Endometrium (tissue), 2 donors: ENCODE results near the gene TSSK6.
A peak's percentile ranks its signal among the peaks of the same experiment; 100 is the strongest.

ENCODE experiments used
- FAIRE-seq: peaks from 2 replicates; lab custom pipeline; 2012; peaks lifted over from hg19 to GRCh38; lab: Jason Lieb, UNC
- donor health status: control.
- donor health status: control.

TSSK6 gene

DNA sequence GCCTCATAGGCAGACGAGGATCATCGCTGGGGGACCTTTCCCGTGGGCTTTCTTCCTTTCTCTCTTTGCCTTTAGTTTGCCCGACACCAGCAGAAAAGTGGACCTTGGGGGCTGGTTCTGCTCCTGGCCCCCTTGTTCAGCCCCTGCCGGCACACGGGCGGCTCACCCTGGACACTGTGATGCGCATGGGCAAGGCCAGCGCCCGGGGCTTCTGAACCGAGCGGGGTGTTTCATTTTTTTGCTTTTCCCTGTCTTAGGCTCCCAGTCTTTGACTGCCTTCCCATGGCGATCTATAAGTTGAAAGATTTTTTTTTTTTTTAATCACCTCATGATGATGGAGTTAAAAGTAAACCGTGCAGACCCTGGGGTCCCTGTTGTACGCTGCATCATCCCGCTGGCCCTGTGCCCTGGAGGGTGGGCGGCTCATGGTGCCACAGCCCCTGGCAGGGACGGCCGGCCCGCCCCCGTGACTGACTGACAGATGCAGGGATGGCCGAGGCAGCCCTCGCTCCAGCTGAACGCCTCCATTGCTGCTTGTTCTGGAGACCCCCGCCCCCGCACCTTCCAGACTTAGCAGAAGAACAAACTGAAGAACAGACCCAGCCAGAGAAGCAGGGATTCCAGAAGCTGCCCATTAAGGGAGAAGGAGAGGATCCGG, 9.6 kb downstream of the TSSK6 start:
- FAIRE-seq, result no peak

DNA sequence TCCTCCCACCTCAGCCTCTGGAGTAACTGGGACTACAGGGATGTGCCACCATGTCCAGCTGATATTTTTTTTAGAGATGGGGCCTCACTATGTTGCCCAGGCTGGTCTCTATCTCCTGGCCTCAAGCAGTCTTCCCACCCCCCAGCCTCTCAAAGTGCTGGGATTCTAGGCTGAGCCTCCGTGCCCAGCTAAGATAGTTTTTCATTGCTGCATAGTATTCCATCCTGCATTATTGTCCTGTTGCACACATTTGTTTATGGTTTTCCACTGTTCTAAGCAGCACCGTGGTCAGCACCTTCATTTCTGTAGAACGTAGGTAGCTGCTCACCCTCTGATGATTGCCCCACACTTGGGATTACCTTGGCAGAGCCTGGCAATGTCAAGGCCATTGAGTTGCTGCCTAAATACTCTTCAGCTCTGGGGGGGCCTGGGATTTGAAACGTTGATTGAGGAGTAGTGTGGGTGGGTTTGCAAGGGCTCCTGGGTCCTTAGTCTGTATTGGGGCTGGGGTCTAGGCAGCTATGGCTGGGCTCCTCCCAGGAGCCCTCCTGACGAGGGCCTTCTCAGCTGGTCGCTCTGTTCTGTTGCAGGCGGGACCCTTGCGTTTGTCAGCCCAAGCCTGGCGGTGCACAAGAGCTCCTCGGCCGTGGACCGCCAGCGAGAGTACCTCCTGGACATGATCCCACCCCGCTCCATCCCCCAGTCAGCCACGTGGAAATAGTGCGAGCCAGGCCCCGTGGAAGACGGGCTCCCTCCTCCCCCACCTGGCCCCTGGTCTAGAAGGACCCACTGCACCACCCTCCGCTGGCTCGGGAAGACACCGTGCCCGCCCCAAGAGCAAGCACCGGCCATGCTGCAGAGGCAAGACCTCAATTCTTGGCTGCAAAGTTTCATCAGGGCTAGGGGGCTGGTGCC, 10.3 kb downstream of the TSSK6 start:
- FAIRE-seq, result no peak

DNA sequence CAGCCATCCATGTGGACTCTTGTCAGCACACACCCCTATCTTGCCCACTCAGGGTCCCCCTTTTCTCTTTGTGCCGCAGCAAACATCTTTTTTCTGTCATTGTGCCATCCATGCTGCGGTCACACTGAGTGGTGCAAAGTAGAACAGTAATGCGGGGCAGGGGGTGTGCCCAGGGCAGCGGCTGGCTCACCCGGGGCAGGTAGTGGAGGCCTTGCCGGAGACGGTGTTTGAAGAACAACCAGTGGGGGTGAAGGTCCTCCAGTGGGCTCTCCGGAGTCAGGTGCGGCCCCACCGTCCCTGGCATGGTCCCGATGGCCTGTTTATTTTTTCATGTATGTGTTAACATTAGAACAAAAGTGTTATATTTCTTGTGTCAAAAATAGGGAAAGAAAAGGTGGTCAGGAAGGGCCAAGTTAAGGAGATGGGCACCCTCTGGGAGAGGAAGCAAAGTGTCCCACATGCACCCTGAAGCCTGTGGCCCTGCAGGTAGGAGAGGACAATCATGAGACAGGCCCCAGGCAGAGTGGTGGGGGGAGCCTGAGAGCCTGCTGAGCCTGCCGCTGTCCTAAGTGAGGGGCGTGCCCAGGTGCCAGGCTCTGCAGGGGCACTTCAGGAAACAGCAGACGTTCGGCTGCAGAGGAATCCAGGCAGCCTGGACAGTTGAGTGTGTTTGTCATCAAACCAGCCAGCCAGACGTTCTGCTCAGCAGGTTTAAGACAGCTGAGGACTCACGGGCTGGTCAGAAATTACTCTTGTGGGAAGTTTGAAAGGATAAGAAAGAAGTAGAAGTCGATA, 12.3 kb downstream of the TSSK6 start:
- no peak for FAIRE-seq

DNA sequence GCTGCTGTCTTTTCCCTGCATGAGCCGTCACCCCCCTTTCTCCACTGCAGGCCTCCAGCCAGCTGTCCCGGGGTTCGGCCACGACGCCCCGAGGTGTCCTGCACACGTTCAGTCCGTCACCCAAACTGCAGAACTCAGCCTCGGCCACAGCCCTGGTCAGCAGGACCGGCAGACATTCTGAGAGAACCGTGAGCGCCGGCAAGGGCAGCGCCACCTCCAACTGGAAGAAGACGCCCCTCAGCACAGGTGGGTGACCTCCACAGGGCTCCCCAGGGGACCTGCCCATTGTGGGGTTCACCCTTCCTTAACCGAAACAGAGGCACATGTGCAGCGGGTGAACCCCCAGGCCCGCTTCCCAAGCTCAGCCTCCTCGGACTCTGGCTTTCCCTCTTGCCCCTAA, 13.1 kb downstream of the TSSK6 start:
- FAIRE-seq, result no peak

DNA sequence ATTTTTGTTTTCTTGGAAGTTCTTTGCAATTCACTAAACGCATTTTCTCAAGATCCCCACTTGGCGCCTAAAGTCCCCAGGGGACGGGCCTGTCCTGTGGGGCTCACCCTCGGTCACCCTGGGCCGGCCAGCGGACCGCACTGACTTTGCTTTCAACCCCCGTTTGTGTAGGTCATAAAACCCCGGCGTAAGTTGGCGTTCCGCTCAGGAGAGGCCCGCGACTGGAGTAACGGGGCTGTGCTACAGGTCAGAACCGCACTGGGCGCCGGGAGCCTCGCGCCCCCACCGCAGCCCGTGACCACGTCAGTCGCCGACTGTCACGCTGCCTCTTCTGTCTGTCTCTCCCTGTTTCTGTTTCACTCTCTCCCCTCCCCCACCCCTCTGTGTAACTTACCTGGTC, 13.6 kb downstream of the TSSK6 start:
- FAIRE-seq, result no peak

DNA sequence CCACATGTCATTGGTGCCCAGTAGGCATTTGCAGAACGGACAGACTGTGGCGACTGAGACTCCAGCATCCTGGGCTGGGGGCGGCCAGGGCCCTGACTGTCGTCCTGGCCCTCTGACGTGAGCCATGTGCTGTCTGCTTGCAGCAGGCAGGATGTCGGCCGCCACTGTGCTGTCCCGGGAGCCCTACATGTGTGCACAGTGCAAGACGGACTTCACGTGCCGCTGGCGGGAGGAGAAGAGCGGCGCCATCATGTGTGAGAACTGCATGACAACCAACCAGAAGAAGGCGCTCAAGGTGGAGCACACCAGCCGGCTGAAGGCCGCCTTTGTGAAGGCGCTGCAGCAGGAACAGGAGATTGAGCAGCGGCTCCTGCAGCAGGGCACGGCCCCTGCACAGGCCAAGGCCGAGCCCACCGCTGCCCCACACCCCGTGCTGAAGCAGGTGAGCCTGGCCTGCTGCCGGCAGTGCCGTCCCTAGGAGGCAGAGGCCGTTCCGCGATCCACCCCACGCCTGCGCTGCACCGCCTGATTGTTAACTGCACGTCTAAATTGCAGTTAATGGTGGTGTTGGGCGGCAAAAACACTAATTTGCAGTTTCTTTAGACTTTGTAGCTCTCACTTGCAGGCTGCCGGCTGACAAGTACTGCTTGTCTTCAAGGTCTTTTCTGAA, 14.2 kb downstream of the TSSK6 start:
- FAIRE-seq, result no peak

DNA sequence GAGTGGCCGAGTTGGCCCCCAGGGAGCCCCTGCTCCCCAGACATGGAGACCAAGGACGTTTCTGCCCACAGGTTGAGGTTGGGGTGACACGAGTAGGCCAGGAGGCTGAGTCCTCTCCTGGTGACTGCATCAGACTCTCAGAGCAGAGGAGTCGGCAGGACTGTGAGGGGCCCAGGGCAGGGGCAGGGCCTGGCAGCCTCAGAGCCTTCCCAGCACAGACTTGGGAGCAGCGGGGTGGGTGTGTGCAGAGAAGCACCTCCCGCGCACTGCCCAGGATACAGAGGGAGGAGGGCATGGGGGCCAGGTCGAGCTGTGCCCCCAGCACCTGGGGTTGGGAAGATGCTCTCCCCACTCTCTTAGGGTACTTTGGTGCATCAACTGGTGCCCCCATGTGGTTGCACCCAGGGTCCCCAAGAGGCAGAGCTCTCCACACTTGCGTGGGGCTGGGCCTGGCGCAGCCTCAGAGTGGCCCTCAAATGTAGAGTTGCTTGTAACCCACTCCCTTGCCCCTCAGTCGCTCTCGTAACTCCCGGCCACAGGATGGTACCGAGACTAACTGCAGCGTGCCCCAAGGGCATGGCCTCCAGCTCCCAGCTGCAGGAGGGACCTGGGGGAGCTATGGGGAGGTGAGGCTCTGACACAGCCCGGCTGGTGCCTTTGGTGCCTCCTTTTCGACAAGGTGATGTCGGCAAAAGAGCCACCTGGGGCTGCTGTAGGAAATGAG, 15.9 kb downstream of the TSSK6 start:
- no peak for FAIRE-seq

DNA sequence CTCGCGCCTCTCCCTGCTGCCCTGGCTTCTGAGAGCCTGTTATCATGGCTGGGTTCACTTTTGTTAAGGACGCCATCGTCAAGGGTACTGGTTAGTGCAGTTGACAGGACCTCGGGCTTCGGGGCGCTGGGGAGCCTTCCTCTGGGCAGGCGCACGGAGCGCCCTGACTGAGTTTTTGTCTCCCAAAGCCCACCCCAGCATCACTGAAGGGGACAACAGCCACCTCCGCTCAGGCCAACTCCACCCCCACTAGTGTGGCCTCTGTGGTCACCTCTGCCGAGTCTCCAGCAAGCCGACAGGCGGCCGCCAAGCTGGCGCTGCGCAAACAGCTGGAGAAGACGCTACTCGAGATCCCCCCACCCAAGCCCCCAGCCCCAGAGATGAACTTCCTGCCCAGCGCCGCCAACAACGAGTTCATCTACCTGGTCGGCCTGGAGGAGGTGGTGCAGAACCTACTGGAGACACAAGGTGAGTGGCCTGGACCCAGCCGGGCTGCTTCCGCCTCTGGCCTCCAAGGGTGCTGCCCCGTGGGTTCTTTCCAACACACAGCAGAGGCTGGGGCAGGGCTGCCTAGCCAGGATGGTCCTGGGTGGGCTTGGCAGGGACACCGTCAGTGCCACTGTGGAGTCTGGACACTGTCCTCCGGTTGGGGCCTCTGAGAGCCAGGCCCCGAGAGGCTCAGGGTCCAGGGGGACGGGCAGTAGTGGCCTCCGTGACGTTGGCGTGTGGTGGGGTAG, 16.9 kb downstream of the TSSK6 start:
- no peak for FAIRE-seq

DNA sequence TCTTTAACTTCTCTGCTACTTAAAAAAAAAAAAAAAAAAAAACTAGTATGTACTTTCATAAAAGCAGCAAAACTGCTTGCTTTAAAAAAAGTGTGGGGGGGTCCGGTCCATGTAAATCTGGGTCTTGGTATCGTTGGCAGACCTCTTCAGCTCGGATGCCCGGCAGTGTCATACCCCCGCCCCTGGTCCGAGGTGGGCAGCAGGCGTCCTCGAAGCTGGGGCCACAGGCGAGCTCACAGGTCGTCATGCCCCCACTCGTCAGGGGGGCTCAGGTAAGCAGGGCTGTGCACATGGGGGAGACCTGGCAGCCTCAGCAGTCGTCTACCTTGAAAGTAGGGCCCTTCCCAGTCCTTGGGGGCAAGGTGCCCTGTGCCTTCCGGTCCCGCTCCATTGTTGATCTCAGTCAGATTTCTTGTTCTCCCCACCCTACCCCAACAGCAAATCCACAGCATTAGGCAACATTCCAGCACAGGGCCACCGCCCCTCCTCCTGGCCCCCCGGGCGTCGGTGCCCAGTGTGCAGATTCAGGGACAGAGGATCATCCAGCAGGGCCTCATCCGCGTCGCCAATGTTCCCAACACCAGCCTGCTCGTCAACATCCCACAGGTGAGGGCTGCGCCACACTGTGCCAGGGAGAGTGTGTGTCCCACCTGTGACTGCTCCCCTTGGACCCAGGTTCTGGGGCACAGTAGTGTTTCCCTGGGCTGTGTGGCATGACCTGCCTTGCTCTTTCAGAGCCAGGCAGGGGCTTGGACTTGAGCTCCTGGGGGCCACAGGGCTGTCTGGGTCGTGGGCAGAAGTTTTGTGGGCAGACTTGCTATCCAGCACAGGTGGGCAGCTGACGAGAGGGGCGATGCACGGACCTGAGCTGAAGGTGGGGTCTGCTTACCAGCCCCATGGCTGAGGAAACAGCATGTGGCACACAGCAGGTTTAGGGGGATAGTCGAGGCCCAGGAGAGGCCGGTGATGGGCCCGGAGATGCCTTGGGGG, 19.4 kb downstream of the TSSK6 start:
- no peak for FAIRE-seq

DNA sequence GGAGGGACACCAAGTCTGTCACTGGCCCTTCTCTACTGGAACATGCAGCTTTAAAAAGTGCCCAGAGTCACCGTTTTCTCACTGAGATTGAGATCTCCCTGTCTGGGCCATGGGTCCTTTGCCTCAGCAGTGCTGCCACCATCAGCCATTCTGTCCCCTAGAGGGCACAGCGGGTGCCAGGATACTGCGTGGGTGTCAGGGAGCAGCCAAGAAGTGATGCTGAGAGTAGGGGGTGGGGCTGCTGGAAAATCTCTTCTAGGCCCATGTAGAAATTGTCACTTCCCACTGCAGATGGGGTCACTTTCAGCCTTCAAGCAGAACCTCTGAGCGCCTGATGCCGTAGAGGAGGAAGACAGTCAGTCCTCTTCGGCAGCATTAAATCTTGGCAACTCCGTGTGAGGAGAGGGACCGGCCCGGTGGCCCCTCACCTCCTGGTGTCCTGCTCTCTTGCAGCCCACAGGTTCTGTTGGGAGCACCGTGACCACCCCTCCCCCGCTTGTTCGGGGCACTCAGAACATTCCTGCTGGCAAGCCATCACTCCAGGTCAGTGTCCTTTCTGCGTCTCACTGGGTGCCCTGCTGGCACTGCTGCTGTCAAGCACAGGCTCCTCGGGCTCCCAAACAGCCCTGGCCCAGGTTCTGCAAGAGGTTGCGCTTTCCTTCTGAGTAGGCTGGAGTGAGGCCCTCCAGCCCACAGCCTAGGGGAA, 21.4 kb downstream of the TSSK6 start:
- no peak for FAIRE-seq

DNA sequence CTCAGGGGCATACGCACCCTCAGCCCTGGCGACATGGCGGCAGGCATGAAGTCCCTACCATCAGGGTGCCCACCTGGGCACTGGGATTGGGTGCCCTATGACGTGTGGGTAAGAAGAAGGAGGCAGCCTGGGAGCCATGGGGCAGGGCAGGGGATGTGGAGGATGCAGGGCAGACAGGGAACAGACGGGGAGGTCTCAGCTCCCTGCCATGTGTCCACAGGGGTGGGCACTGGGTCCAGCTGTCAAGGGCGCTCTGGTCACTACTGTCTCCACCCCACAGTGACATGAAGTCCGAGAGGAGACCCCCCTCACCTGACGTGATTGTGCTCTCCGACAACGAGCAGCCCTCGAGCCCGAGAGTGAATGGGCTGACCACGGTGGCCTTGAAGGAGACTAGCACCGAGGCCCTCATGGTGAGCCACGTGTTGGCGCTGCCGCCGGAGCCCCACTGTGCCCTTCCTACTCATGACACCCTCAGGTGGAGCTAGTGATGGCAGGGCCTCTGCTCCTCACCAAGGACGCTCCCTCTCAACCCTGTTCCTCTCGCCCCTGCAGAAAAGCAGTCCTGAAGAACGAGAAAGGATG, 23.2 kb downstream of the TSSK6 start:
- no peak for FAIRE-seq

DNA sequence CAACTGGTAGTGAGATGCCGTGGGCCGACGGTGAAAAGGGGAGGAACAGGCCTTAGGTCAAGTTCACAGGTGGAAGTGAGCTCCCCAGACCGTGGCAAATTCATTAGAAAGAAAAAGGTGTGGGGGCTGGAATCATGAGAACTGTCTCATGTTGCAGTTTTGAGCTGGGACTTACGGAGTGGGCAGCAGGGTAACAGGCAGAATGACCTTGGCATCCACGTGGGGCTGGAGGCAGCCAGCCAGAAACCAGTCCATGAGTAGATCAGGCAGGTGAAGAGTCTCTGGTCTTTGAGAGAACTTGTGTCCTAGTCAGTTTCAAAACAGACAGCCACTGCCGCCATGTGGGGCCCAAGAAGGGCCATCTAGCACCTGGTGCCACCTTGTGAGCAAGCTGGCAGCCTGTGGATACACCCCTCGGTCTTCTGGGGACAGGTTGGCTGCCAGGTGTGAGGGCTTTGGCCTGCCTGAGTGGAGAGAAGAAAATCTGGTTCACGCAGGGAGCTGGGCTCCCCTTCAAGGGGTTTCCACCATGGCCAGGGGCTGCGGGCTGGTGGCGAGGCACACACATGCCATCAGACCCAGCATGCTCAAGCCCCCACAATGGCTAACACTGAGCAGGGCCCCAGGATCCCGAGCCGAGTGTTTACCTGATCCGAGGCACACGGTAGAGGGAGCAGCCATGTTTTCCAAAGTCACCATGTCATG, 23.9 kb downstream of the TSSK6 start:
- no peak for FAIRE-seq

DNA sequence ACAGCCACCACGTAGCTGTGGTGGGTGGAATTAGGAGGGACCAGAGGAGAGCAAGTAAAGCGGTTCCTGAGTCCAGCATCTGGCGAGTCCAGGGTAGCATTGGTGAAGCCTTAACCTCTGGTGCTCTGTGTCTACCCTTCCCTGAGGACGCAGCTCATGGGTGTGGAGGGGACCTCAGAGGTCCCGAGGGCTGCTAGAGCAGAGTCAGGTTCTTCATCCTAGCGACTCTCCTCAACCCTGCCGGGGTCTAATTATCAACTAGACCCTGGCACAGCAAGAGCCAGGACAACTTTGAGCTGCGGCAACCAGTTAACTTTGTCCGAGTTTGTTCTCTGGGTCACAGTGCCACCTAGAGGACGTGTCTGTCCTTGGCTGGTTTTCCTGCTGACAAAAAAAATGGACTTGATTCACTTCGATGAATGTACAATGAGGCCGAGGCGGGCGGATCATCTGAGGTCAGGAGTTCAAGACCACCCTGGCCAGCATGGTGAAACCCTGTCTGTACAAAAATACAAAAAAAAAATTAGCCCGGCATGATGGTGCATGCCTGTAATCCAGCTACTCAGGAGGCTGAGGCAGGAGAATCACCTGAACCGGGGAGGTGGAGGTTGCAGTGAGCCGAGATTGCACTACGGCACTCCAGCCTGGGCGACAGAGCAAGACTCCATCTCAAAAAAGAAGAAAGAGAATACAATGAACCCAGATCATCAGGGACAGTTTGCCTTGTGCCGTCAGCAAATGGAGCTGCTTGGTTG, 25.0 kb downstream of the TSSK6 start:
- peak; percentile 78 for FAIRE-seq

DNA sequence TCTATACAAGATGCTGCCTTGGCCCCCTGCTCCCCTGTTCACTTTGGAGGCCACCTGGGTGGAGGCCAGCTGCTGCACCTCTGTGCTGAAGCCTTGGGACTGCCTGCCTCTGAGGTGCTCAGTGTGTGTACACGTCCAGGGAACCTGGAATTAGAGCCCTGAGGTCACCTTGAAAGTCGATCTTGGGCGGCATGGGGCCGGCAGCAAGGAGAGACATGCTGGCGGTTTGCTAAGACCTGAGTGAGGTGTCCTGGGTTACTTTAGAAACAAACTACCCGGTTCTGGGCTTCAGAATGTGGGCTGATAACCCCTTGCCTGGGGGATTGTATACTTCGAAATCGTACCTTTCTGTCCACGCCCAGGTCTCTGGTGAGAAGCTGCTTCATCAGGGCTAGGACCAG, 25.5 kb downstream of the TSSK6 start:
- FAIRE-seq, result no peak

DNA sequence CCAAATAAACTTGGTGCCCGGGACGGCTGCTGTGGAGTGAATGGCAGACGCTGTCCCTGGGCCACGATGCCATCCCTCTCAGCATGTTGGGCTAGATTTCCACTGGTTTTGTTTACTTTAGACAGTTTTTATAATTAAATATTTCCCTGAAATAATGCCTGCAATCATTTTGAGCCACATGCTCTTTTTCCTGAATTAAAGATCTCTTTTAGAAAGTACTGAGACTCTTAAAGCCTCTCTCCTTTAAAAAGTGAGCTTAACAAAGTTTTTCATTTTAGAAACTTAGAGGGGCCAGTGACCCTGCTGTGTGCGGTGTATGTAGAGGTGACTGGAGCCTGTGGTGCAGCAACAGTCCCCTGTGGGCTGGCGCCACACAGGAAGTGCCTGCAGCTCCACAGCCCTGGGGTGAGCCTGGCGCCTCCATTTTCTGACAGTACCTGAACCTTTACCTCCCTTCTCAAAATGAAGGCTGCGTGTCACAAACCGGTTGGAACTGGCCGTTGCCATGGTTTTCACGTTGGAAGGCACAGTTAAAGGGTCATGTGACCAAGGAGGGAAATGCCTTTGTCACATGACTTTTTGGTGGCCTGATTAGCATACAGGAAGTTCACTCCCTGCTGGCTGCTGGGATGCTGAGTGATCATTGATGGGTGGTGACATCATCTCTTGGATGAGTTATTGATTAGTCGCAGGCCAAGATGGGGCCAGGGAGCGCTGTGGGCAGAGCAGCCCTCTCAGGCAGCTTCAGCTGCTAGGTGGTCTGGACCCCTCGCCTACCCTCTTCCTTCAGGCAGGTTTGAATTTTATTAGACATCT, 26.3 kb downstream of the TSSK6 start:
- peak; percentile 77 for FAIRE-seq
